ENCODE measurements around the gene CHM.

- TF ChIP-seq EZH2 (IDR thresholded peaks at IDR 0.05; ENCODE audit: borderline replicate concordance, low read length) = no peak
- no peak for TF ChIP-seq CTCF (conservative IDR thresholded peaks at IDR 0.05 in 1 of 2, IDR thresholded peaks at IDR 0.05 in 1 of 2; ENCODE audit: extremely low read depth in 1 of 2, insufficient read depth in 1 of 2, low read depth in 1 of 2, low read length in 2 of 2)
Measured at GRCh38 chrX:85977218-85977617, 70.1 kb downstream of the CHM start.
